Measurements from ENCODE around the gene SP140.

GRCh38 chr2:230296917-230297316 lies 71.4 kb downstream of the SP140 start:
- TF ChIP-seq CTCF (conservative IDR thresholded peaks at IDR 0.05; ENCODE audit: low read length) (no peak), EZH2phosphoT487 (IDR thresholded peaks at IDR 0.05; ENCODE audit: borderline replicate concordance, low read depth, low read length) (no peak)

Measured in OCI-LY7 (cell line).